H1 (cell line): ENCODE data around the gene CAMSAP1. TPM values are rescaled to one million over a fixed set of nuclear protein-coding genes. Genes with fewer than 3 reads are reported as not detected.

Experiments used
- MAFK ChIP-seq: IDR thresholded peaks from 2 replicates; pipeline ENCODE4 v1.6.1; 2012; ENCODE audit warnings: low read depth, mild to moderate bottlenecking, improper control_type of control experiment, low read length
- TAF7 ChIP-seq: optimal IDR thresholded peaks from 2 replicates; pipeline ENCODE3; 2011; ENCODE audit warnings: low read depth, mild to moderate bottlenecking, inconsistent platforms, low read length, moderate library complexity, borderline replicate concordance
- polyA plus RNA-seq, 7 experiments: library from polyadenylated mRNA; depleted of rRNA in 3 of 7; stranded (reverse) in 5 of 7; unstranded in 2 of 7; fragments of >200 nt in 5 of 7; fragments of 200-250 nt in 2 of 7; gene quantifications; 1 replicate in 5 of 7; 2 replicates in 1 of 7; 4 replicates in 1 of 7; pipeline versions ENCODE4 v1.2.1 to v1.2.3, GENCODE V29; 2011 to 2013; ENCODE audit warnings: missing spikeins in 2 of 7, mixed read lengths in 2 of 7
- total RNA-seq: library from RNA; stranded (reverse); fragmentation: NEBNext Ultra II Directional; extraction: Animal tissue kit (Norgen Biotek cat#: 25700); gene quantifications from 2 replicates; pipeline ENCODE4 v1.2.1, GENCODE V29; 2021

The CAMSAP1 gene
- total and polyA plus RNA-seq, 2 of the 8 experiments (the other 6 are each of a cell fraction or from before 2014, with no cell fraction given) = 13.4 to 44.0 TPM

GRCh38 chr9:135826188-135826545 is 81.2 kb downstream of the CAMSAP1 start (continued):
- no peak for TF ChIP-seq MAFK
- TF ChIP-seq TAF7 = no peak
